K562 (cell line): ENCODE results near the gene XPA. TPM values are rescaled to one million over a fixed set of nuclear protein-coding genes. Genes with fewer than 3 reads are reported as not detected.

Source experiments
- CBX1 ChIP-seq: sonication (generic); IDR thresholded peaks from 2 replicates; pipeline ENCODE4 v1.6.1; 2016; ENCODE audit warnings: antibody characterized with exemption, low read depth, mild to moderate bottlenecking
- ESRRA ChIP-seq: fragments of 450-650 bp; IDR thresholded peaks from 2 replicates; pipeline ENCODE4 v1.6.1; 2014; ENCODE audit warnings: low read depth, mild to moderate bottlenecking, moderate library complexity, borderline replicate concordance
- GTF2E2 ChIP-seq: fragments of 200-800 bp; sonication (Bioruptor generic); IDR thresholded peaks from 2 replicates; pipeline ENCODE4 v1.6.1; 2016; ENCODE audit warnings: missing genetic modification characterization, missing compliant biosample characterization
- HDAC8 ChIP-seq: fragments of 450-650 bp; IDR thresholded peaks from 2 replicates; pipeline ENCODE4 v1.6.1; 2016; ENCODE audit warnings: mild to moderate bottlenecking, missing genetic modification characterization, moderate library complexity, missing compliant biosample characterization
- KDM4B ChIP-seq, 2 experiments: fragments of 450-650 bp in 1 of 2; sonication (generic) in 1 of 2; IDR thresholded peaks; 2 replicates each; pipeline ENCODE4 v1.6.1; 2016 to 2017; ENCODE audit warnings: borderline replicate concordance in 2 of 2, antibody characterized with exemption in 1 of 2, low read depth in 1 of 2, mild to moderate bottlenecking in 1 of 2
- MLLT1 ChIP-seq, 2 experiments: fragments of 450-650 bp; IDR thresholded peaks; 2 replicates each; pipeline ENCODE4 v1.6.1; 2016
- MXD1 ChIP-seq: fragments of 250-450 bp; sonication (Bioruptor Pico); IDR thresholded peaks from 2 replicates; pipeline ENCODE4 v1.8.0; 2021; ENCODE audit warnings: borderline replicate concordance, mild to moderate bottlenecking, moderate library complexity; ENCODE audit not compliant: poor library complexity, severe bottlenecking
- RAD21 ChIP-seq, 2 experiments: fragments of 250-450 bp in 1 of 2; fragments of 450-650 bp in 1 of 2; sonication (Bioruptor Pico) in 1 of 2; formaldehyde crosslinking in 1 of 2; IDR thresholded peaks in 1 of 2; conservative IDR thresholded peaks in 1 of 2; 2 replicates each; pipeline versions ENCODE4 v1.4.0 to v1.8.0; 2020 to 2022; ENCODE audit warnings: mild to moderate bottlenecking in 2 of 2, moderate library complexity in 1 of 2
- RBM14 ChIP-seq: fragments of 200-400 bp; formaldehyde crosslinking; IDR thresholded peaks from 2 replicates; pipeline ENCODE4 v1.6.1; 2018; ENCODE audit warnings: low read depth, mild to moderate bottlenecking, low read length, moderate library complexity, borderline replicate concordance; ENCODE audit not compliant: insufficient read depth
- RBM22 ChIP-seq: fragments of 200-400 bp; formaldehyde crosslinking; IDR thresholded peaks from 2 replicates; pipeline ENCODE4 v1.6.1; 2018; ENCODE audit warnings: low read length, low read depth; ENCODE audit not compliant: poor library complexity, severe bottlenecking
- RBM34 ChIP-seq: fragments of 200-400 bp; formaldehyde crosslinking; IDR thresholded peaks from 2 replicates; pipeline ENCODE4 v1.6.1; 2018; ENCODE audit warnings: low read length, borderline replicate concordance; ENCODE audit not compliant: insufficient read depth
- SMAD1 ChIP-seq: fragments of 150-350 bp; IDR thresholded peaks from 2 replicates; pipeline ENCODE4 v1.6.1; 2014; ENCODE audit warnings: low read length, low read depth; ENCODE audit not compliant: partially characterized antibody
- SMARCA5 ChIP-seq: fragments of 450-650 bp; IDR thresholded peaks from 2 replicates; pipeline ENCODE4 v1.6.1; 2016
- ZNF318 ChIP-seq, 2 experiments: fragments of 450-650 bp; IDR thresholded peaks; 2 replicates each; pipeline ENCODE4 v1.6.1; 2016; ENCODE audit warnings: mild to moderate bottlenecking in 2 of 2, borderline replicate concordance in 1 of 2, low read depth in 1 of 2, moderate library complexity in 1 of 2
- ZSCAN32 ChIP-seq: fragments of 450-650 bp; formaldehyde crosslinking; IDR thresholded peaks from 2 replicates; pipeline ENCODE4 v1.4.0; 2020; ENCODE audit warnings: mild to moderate bottlenecking, moderate library complexity
- polyA plus RNA-seq, 8 experiments: library from polyadenylated mRNA; depleted of rRNA in 4 of 8; stranded (reverse) in 5 of 8; unstranded in 3 of 8; fragments of >200 nt; fragmentation: Nextera tagmentation in 2 of 8; fragmentation: Illumina TruSeq in 1 of 8; extraction: Ambion mirVana in 2 of 8; extraction: Trizol in 1 of 8; gene quantifications; 2 replicates each; pipeline versions ENCODE4 v1.2.1 to v1.2.3, GENCODE V29; 2011 to 2014; ENCODE audit warnings: inconsistent platforms in 1 of 8, missing spikeins in 1 of 8
- total RNA-seq, 7 experiments: library from RNA; depleted of rRNA in 6 of 7; stranded (reverse); fragments of >200 nt in 6 of 7; fragmentation: Illumina TruSeq in 2 of 7; extraction: Trizol in 2 of 7; gene quantifications; 2 replicates each; pipeline versions ENCODE4 v1.2.1 to v1.2.3, GENCODE V29; 2011 to 2021; ENCODE audit warnings: low replicate concordance in 1 of 7

XPA gene
- total and polyA plus RNA-seq, 9 of the 15 experiments (the other 6 are each of a cell fraction or from before 2014, with no cell fraction given) = 5.1 to 18.2 (median 14.1) TPM

GRCh38 chr9:97632985-97633858, 63.9 kb downstream of the XPA start, which contains the start of the genes NCBP1 and TSTD2 (continued):
- TF ChIP-seq ZNF318 (IDR thresholded peaks at IDR 0.05; ENCODE audit: borderline replicate concordance in 1 of 2, low read depth in 1 of 2) (peak in 1 of 2 experiments; percentile 45; a peak in 2 of 4 replicates), SMARCA5 (no peak), ZSCAN32 (no peak), MLLT1 (IDR thresholded peaks at IDR 0.05) (peak in 1 of 2 experiments; percentile 22; a peak in 1 of 4 replicates), RAD21 (CRISPR knock-in tag; conservative IDR thresholded peaks at IDR 0.05 in 1 of 2, IDR thresholded peaks at IDR 0.05 in 1 of 2) (no peak), RBM22 (no peak), KDM4B (IDR thresholded peaks at IDR 0.05; ENCODE audit: borderline replicate concordance in 2 of 2, low read depth in 1 of 2) (0 out of 4 replicates have a peak, but pooled peaks of 1 of the 2 experiments have one; percentile 41), HDAC8 (no peak), GTF2E2 (tag) (no peak), SMAD1 (no peak), CBX1 (no peak; the same call in 1 of the 2 replicates), MXD1 (CRISPR knock-in tag) (peak; percentile 47), RBM14 (no peak), RBM34 (0 out of 2 replicates have a peak, but pooled peaks have one; percentile 73), ESRRA (peak; percentile 51; the same call in 1 of the 2 replicates)
